ENCODE data around the gene SSNA1. TPM values are rescaled to one million over a fixed set of nuclear protein-coding genes. Genes with fewer than 3 reads are reported as not detected.

Gene SSNA1
- total RNA-seq, 8 experiments from 2014 or later = 28.2 to 50.7 (median 44.5) TPM

GRCh38 chr9:137227853-137228505 lies 39.5 kb downstream of the SSNA1 start:
- ATAC-seq (replicated peaks in 6 of 8) = no peak
- in situ Hi-C loops (cut with MboI; ENCODE audit: low pct_unique_long_range_greater_than_20kb in 2 of 9, low sequenced_read_pairs in 9 of 9, unreplicated experiment in 9 of 9) = loop anchor here in 1 of 9 experiments (25.0 kb wide), 1 partner anchor 116 kb away; the partner anchor contains the start of gene DPP7
- no peak overlapping the region for H3K4me3 ChIP-seq
- H3K27ac ChIP-seq = no peak overlapping the region
- no CpG with 5 or more reads among the region's 18 CpGs for WGBS, 10 experiments
- peaks cover 3 to 4% of the 10 kb centered on the region in 2 donors for H3K4me1 ChIP-seq (replicated peaks in 1 of 2)

- no peak for ATAC-seq (replicated peaks in 6 of 8)
- no peak overlapping the region for H3K27ac ChIP-seq
- in situ Hi-C loops (cut with MboI; ENCODE audit: low pct_unique_long_range_greater_than_20kb in 2 of 9, low sequenced_read_pairs in 9 of 9, unreplicated experiment in 9 of 9) = loop anchor here in 1 of 9 experiments (25.0 kb wide), 1 partner anchor 116 kb away; the partner anchor contains the start of gene DPP7
- no CpG with 5 or more reads among the region's 29 CpGs for WGBS, 10 experiments
- H3K4me3 ChIP-seq = no peak overlapping the region
- peaks cover 3 to 4% of the 10 kb centered on the region in 2 donors for H3K4me1 ChIP-seq (replicated peaks in 1 of 2)
Measured at GRCh38 chr9:137228506-137228967, 40.1 kb downstream of the SSNA1 start.

GRCh38 chr9:137228968-137229896 lies 40.8 kb downstream of the SSNA1 start:
- 85% methylated on average over 14 of the region's 27 CpGs; no CpG with 5 or more reads in 9 of the 10 experiments for WGBS, 10 experiments
- H3K4me3 ChIP-seq = no peak overlapping the region
- no peak overlapping the region for H3K27ac ChIP-seq
- in situ Hi-C loops (cut with MboI; ENCODE audit: low pct_unique_long_range_greater_than_20kb in 2 of 9, low sequenced_read_pairs in 9 of 9, unreplicated experiment in 9 of 9) = loop anchor here in 1 of 9 experiments (25.0 kb wide), 1 partner anchor 117 kb away; the partner anchor contains the start of gene DPP7
- ATAC-seq (replicated peaks in 6 of 8) = no peak
- peaks cover under 1 to 1% of the 10 kb centered on the region in 2 donors for H3K4me1 ChIP-seq (replicated peaks in 1 of 2)

GRCh38 chr9:137229903-137230704 lies 41.6 kb downstream of the SSNA1 start:
- no peak for ATAC-seq (replicated peaks in 6 of 8)
- Histone ChIP-seq H3K27ac (no peak overlapping the region), H3K4me3 (no peak overlapping the region), H3K4me1 (replicated peaks in 1 of 2) (no peaks in the 10 kb centered on the region)
- in situ Hi-C loops (cut with MboI; ENCODE audit: low pct_unique_long_range_greater_than_20kb in 2 of 9, low sequenced_read_pairs in 9 of 9, unreplicated experiment in 9 of 9) = loop anchor here in 1 of 9 experiments (25.0 kb wide), 1 partner anchor 118 kb away; the partner anchor contains the start of gene DPP7
- WGBS, 10 experiments = 20 to 85% (median 80%) methylated on average over 2 to 5 of the region's 31 CpGs; no CpG with 5 or more reads in 7 of the 10 experiments

- in situ Hi-C loops (cut with MboI; ENCODE audit: low pct_unique_long_range_greater_than_20kb in 2 of 9, low sequenced_read_pairs in 9 of 9, unreplicated experiment in 9 of 9) = loop anchor here in 1 of 9 experiments (25.0 kb wide), 1 partner anchor 119 kb away; the partner anchor contains the start of gene DPP7
- Histone ChIP-seq H3K4me1 (replicated peaks in 1 of 2) (peaks cover 0 to under 1% of the 10 kb centered on the region in 2 donors), H3K4me3 (no peak within 1 kb of the TSS), H3K27ac (no peak within 1 kb of the TSS)
- no peak for ATAC-seq (replicated peaks in 6 of 8)
- WGBS, 10 experiments = 100% methylated on average over 1 to 2 of the region's 14 CpGs; no CpG with 5 or more reads in 8 of the 10 experiments
Measured at GRCh38 chr9:137230705-137231371, 42.4 kb downstream of the SSNA1 start, which contains the start of gene SLC34A3. Gene SLC34A3 (plus strand): TSS chr9:137230901. CDS start chr9:137231703, 802 bp downstream.

- in situ Hi-C loops (cut with MboI; ENCODE audit: low pct_unique_long_range_greater_than_20kb in 2 of 9, low sequenced_read_pairs in 9 of 9, unreplicated experiment in 9 of 9) = loop anchor here in 1 of 9 experiments (25.0 kb wide), 1 partner anchor 119 kb away; the partner anchor contains the start of gene DPP7
- no peak for ATAC-seq (replicated peaks in 6 of 8)
- Histone ChIP-seq H3K4me1 (replicated peaks in 1 of 2) (peaks cover 0 to 5% of the 10 kb centered on the region in 2 donors), H3K4me3 (no peak overlapping the region), H3K27ac (no peak overlapping the region)
- WGBS, 10 experiments = 60 to 87% methylated on average over 1 to 3 of the region's 23 CpGs; no CpG with 5 or more reads in 8 of the 10 experiments
Measured at GRCh38 chr9:137231372-137232039, 43.0 kb downstream of the SSNA1 start.

- Histone ChIP-seq H3K4me1 (replicated peaks in 1 of 2) (peaks cover 5 to 11% of the 10 kb centered on the region in 2 donors), H3K4me3 (no peak overlapping the region), H3K27ac (no peak overlapping the region)
- ATAC-seq (replicated peaks in 6 of 8) = no peak
- WGBS, 10 experiments = 70% methylated on average over 5 of the region's 10 CpGs; no CpG with 5 or more reads in 9 of the 10 experiments
- in situ Hi-C loops (cut with MboI; ENCODE audit: low pct_unique_long_range_greater_than_20kb in 2 of 9, low sequenced_read_pairs in 9 of 9, unreplicated experiment in 9 of 9) = loop anchor here in 1 of 9 experiments (25.0 kb wide), 1 partner anchor 120 kb away; the partner anchor contains the start of gene DPP7
Measured at GRCh38 chr9:137232101-137232500, 43.6 kb downstream of the SSNA1 start.

- Histone ChIP-seq H3K27ac (no peak overlapping the region), H3K4me1 (replicated peaks in 1 of 2) (peaks cover 5 to 13% of the 10 kb centered on the region in 2 donors), H3K4me3 (no peak overlapping the region)
- ATAC-seq (replicated peaks in 6 of 8) = no peak
- in situ Hi-C loops (cut with MboI; ENCODE audit: low pct_unique_long_range_greater_than_20kb in 2 of 9, low sequenced_read_pairs in 9 of 9, unreplicated experiment in 9 of 9) = loop anchor here in 1 of 9 experiments (25.0 kb wide), 1 partner anchor 120 kb away; the partner anchor contains the start of gene DPP7
- 0 to 87% methylated on average over 1 to 3 of the region's 24 CpGs; no CpG with 5 or more reads in 8 of the 10 experiments for WGBS, 10 experiments
Measured at GRCh38 chr9:137232510-137232909, 44.0 kb downstream of the SSNA1 start.

GRCh38 chr9:137233143-137233980 lies 44.9 kb downstream of the SSNA1 start:
- Histone ChIP-seq H3K4me1 (replicated peaks in 1 of 2) (peaks cover 5 to 13% of the 10 kb centered on the region in 2 donors), H3K27ac (no peak overlapping the region), H3K4me3 (no peak overlapping the region)
- ATAC-seq (replicated peaks in 6 of 8) = no peak
- in situ Hi-C loops (cut with MboI; ENCODE audit: low pct_unique_long_range_greater_than_20kb in 2 of 9, low sequenced_read_pairs in 9 of 9, unreplicated experiment in 9 of 9) = loop anchor here in 1 of 9 experiments (25.0 kb wide), 1 partner anchor 121 kb away; the partner anchor contains the start of gene DPP7
- 50 to 60% methylated on average over 1 to 2 of the region's 40 CpGs; no CpG with 5 or more reads in 8 of the 10 experiments for WGBS, 10 experiments

GRCh38 chr9:137234055-137234697 lies 45.7 kb downstream of the SSNA1 start:
- Histone ChIP-seq H3K4me1 (replicated peaks in 1 of 2) (peaks cover 5 to 14% of the 10 kb centered on the region in 2 donors), H3K27ac (no peak overlapping the region), H3K4me3 (no peak overlapping the region)
- 60 to 82% (median 80%) methylated on average over 1 to 19 of the region's 40 CpGs; no CpG with 5 or more reads in 5 of the 10 experiments for whole genome bisulfite sequencing, 10 experiments
- in situ Hi-C loops (cut with MboI; ENCODE audit: low pct_unique_long_range_greater_than_20kb in 2 of 9, low sequenced_read_pairs in 9 of 9, unreplicated experiment in 9 of 9) = loop anchor here in 1 of 9 experiments (25.0 kb wide), 1 partner anchor 122 kb away; the partner anchor contains the start of gene DPP7
- ATAC-seq (replicated peaks in 6 of 8) = no peak

Measured in motor neuron (in vitro differentiated cells).